GM21619 (cell line): ENCODE measurements around the gene DPEP2.
A peak's percentile ranks its signal among the peaks of the same experiment; 100 is the strongest.
"Not testable (repeated sequence)": the region's sequence is repeated elsewhere in the genome, so short reads cannot be mapped to it uniquely, and the experiment has no call there.

ENCODE experiments used
- ATAC-seq: cut with Tn5 transposase; IDR thresholded peaks from one replicate; pipeline ENCODE4 v1.9.1; 2021; ENCODE audit not compliant: unreplicated experiment

Gene DPEP2

GRCh38 chr16:68005786-68006286 is 6.6 kb upstream of the DPEP2 start:
- no peak for ATAC-seq

GRCh38 chr16:68005211-68005610 is 5.9 kb upstream of the DPEP2 start:
- no peak for ATAC-seq

GRCh38 chr16:68003031-68003430 is 3.7 kb upstream of the DPEP2 start:
- ATAC-seq = no peak

- no peak for ATAC-seq
Observed at GRCh38 chr16:68000450-68000849, 1.2 kb upstream of the DPEP2 start.

- ATAC-seq = no peak
Observed at GRCh38 chr16:67999985-68000384, 701 bp upstream of the DPEP2 start.

- not testable (repeated sequence) for ATAC-seq
Observed at GRCh38 chr16:67998231-67998778, 979 bp downstream of the DPEP2 start.

GRCh38 chr16:67996666-67997065 is 2.6 kb downstream of the DPEP2 start:
- ATAC-seq = no peak

- ATAC-seq = no peak
Observed at GRCh38 chr16:67995423-67995822, 3.9 kb downstream of the DPEP2 start.

- not testable (repeated sequence) for ATAC-seq
Observed at GRCh38 chr16:67994040-67994408, 5.3 kb downstream of the DPEP2 start.

GRCh38 chr16:67993207-67994039 is 5.9 kb downstream of the DPEP2 start:
- peak; percentile 56 for ATAC-seq

GRCh38 chr16:67992661-67993206 is 6.5 kb downstream of the DPEP2 start:
- no peak for ATAC-seq

GRCh38 chr16:67990018-67990386 is 9.3 kb downstream of the DPEP2 start:
- ATAC-seq = no peak

- no peak for ATAC-seq
Observed at GRCh38 chr16:67989322-67990017, 9.8 kb downstream of the DPEP2 start.

- ATAC-seq = no peak
Observed at GRCh38 chr16:67988675-67989074, 10.6 kb downstream of the DPEP2 start.

GRCh38 chr16:67987460-67988160 is 11.7 kb downstream of the DPEP2 start:
- no peak for ATAC-seq

- no peak for ATAC-seq
Observed at GRCh38 chr16:67986949-67987348, 12.3 kb downstream of the DPEP2 start.

GRCh38 chr16:67982011-67982696 is 17.1 kb downstream of the DPEP2 start:
- ATAC-seq = no peak

- ATAC-seq = no peak
Observed at GRCh38 chr16:67979955-67980678, 19.2 kb downstream of the DPEP2 start, which contains the start of gene DPEP3. TSS of gene DPEP3 (minus strand) at chr16:67980499. CDS start at chr16:67980380, 119 bp downstream.

GRCh38 chr16:67977469-67978227 is 21.6 kb downstream of the DPEP2 start:
- ATAC-seq = no peak
